ENCODE data around the gene CALD1.

The CALD1 gene

DNA sequence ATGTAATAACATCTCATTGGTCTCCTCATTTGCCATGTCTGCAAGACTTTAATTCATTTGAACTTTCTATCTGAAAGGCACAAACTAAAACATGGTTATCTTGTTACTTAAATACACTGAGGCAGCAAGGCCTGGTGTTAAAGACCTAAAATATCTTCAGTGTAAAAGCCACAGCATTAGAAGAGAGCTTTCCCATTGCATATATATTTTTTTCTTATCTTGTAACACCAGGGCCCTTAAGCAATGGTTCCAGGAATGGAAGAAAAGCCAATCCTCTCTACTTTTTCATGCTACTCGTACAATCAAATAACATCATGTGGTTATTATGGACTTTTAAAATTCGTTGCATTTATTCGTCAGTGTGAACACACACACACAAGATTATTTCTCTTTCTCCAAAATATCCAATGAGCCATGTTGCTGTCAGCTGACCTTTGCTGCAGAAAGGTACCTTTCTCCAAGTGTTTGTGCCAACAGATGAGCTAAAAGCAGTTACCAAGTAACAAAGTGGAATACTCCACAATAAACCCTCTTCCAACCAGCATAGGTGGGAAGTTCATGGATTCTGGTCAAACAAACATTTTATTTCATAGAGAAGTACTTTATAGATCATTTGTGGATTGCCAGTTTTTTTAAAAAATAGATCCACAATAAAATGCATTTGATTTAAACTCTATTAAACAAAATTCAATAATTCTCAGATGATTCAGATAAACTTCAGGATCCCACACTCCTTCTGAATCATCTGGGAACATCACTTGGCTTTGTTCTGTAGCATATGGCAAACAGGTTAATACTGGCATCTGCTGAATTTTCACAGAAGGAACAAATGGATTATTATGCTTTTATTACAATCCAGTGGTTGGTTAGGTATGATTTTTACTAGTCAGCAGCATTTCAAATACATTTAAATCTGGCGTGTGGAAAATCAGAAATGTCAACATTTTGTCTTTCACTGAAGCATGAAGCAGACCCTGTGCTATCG lies 143.6 kb downstream of the CALD1 start:
- Histone ChIP-seq H3F3A (ENCODE audit: control insufficient read depth, insufficient read depth) (no peaks in the 10 kb centered on the region), H3K27me3 (ENCODE audit: control insufficient read depth, low read length) (peaks cover 6% of the 10 kb centered on the region), H3K9me2 (replicated peaks; ENCODE audit: control insufficient read depth, low read length) (no peaks in the 10 kb centered on the region), H3K36me3 (ENCODE audit: control insufficient read depth, low read length) (no peaks in the 10 kb centered on the region), H3K4me2 (ENCODE audit: low read length) (no peak overlapping the region), H4K20me1 (ENCODE audit: control insufficient read depth, insufficient read depth, low read depth, low read length) (no peaks in the 10 kb centered on the region), H3K27ac (ENCODE audit: low read depth, low read length) (no peak overlapping the region), H3K4me3 (ENCODE audit: low read length) (no peak overlapping the region), H3K9me3 (ENCODE audit: control insufficient read depth, insufficient read depth, low read length) (no peaks in the 10 kb centered on the region), H3K79me2 (ENCODE audit: control insufficient read depth, low read length) (no peaks in the 10 kb centered on the region), H3K4me1 (ENCODE audit: control insufficient read depth, low read length) (no peaks in the 10 kb centered on the region)
- no peak for TF ChIP-seq EZH2phosphoT487 (IDR thresholded peaks at IDR 0.05; ENCODE audit: borderline replicate concordance, low read length)
- TF ChIP-seq, protein P1, sequence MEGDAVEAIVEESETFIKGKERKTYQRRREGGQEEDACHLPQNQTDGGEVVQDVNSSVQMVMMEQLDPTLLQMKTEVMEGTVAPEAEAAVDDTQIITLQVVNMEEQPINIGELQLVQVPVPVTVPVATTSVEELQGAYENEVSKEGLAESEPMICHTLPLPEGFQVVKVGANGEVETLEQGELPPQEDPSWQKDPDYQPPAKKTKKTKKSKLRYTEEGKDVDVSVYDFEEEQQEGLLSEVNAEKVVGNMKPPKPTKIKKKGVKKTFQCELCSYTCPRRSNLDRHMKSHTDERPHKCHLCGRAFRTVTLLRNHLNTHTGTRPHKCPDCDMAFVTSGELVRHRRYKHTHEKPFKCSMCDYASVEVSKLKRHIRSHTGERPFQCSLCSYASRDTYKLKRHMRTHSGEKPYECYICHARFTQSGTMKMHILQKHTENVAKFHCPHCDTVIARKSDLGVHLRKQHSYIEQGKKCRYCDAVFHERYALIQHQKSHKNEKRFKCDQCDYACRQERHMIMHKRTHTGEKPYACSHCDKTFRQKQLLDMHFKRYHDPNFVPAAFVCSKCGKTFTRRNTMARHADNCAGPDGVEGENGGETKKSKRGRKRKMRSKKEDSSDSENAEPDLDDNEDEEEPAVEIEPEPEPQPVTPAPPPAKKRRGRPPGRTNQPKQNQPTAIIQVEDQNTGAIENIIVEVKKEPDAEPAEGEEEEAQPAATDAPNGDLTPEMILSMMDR (IDR thresholded peaks at IDR 0.05; ENCODE audit: low read depth, low read length, poor library complexity, severe bottlenecking) = no peak

DNA sequence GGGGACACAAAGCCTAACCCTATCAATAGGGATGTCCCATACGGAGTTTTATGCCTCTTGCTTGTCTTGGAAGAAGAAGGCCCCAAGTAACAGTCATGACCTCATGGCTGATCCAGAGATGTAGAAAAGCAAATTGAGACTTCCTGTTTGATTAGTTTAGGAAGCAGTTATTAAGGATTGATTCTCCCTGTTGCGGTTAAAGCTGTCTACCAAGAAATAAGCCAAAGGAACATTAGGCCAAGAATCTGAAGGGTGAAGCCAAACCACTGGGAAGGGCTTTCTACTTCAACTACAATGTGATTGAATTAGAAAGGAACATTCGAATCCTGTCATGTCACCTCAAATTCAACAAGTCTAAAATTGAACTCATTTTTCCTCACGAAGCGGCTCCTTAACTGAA lies 146.3 kb downstream of the CALD1 start:
- TF ChIP-seq, protein P1 (IDR thresholded peaks at IDR 0.05; ENCODE audit: low read depth, low read length, poor library complexity, severe bottlenecking) = no peak
- no peak for TF ChIP-seq EZH2phosphoT487 (IDR thresholded peaks at IDR 0.05; ENCODE audit: borderline replicate concordance, low read length)
- H3K4me2 ChIP-seq (ENCODE audit: low read length) = no peak overlapping the region
- no peaks in the 10 kb centered on the region for H4K20me1 ChIP-seq (ENCODE audit: control insufficient read depth, insufficient read depth, low read depth, low read length)
- no peaks in the 10 kb centered on the region for H3K79me2 ChIP-seq (ENCODE audit: control insufficient read depth, low read length)
- no peaks in the 10 kb centered on the region for H3F3A ChIP-seq (ENCODE audit: control insufficient read depth, insufficient read depth)
- no peaks in the 10 kb centered on the region for H3K4me1 ChIP-seq (ENCODE audit: control insufficient read depth, low read length)
- 0 out of 2 replicates have a peak, but pooled peaks cover 1% of the 10 kb centered on the region for H3K27me3 ChIP-seq (ENCODE audit: control insufficient read depth, low read length)
- no peaks in the 10 kb centered on the region for H3K9me2 ChIP-seq (replicated peaks; ENCODE audit: control insufficient read depth, low read length)
- no peak overlapping the region for H3K4me3 ChIP-seq (ENCODE audit: low read length)
- no peak overlapping the region for H3K27ac ChIP-seq (ENCODE audit: low read depth, low read length)
- H3K36me3 ChIP-seq (ENCODE audit: control insufficient read depth, low read length) = no peaks in the 10 kb centered on the region
- H3K9me3 ChIP-seq (ENCODE audit: control insufficient read depth, insufficient read depth, low read length) = no peaks in the 10 kb centered on the region

DNA sequence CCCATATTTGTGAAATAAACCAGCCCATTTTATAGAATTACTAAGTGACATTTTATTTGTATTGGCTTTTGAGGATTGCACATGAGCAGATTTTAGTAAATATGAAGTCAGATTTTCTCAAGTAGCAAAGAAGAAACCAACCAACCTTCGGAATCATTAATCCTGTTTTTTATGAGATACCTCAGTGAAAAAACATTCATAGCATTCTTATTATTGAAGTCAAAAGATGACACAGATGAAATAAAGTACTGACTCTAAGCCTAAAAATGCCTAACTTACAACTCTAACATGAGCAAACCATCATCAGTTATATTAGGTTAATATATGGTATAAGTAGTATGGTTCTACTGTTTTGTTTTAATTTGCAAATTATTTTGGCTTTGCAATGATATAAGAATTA lies 147.0 kb downstream of the CALD1 start:
- Histone ChIP-seq H4K20me1 (ENCODE audit: control insufficient read depth, insufficient read depth, low read depth, low read length) (no peaks in the 10 kb centered on the region), H3K4me3 (ENCODE audit: low read length) (no peak overlapping the region), H3K9me3 (ENCODE audit: control insufficient read depth, insufficient read depth, low read length) (no peaks in the 10 kb centered on the region), H3K79me2 (ENCODE audit: control insufficient read depth, low read length) (no peaks in the 10 kb centered on the region), H3F3A (ENCODE audit: control insufficient read depth, insufficient read depth) (no peaks in the 10 kb centered on the region), H3K36me3 (ENCODE audit: control insufficient read depth, low read length) (no peaks in the 10 kb centered on the region), H3K9me2 (replicated peaks; ENCODE audit: control insufficient read depth, low read length) (no peaks in the 10 kb centered on the region), H3K27me3 (ENCODE audit: control insufficient read depth, low read length) (no peaks in the 10 kb centered on the region), H3K27ac (ENCODE audit: low read depth, low read length) (no peak overlapping the region), H3K4me2 (ENCODE audit: low read length) (no peak overlapping the region), H3K4me1 (ENCODE audit: control insufficient read depth, low read length) (no peaks in the 10 kb centered on the region)
- no peak for TF ChIP-seq EZH2phosphoT487 (IDR thresholded peaks at IDR 0.05; ENCODE audit: borderline replicate concordance, low read length)
- TF ChIP-seq, protein P1 (IDR thresholded peaks at IDR 0.05; ENCODE audit: low read depth, low read length, poor library complexity, severe bottlenecking) = no peak
